ENCODE results near the gene KIAA0930. TPM values are rescaled to one million over a fixed set of nuclear protein-coding genes. Genes with fewer than 3 reads are reported as not detected.

Gene KIAA0930
- polyA plus RNA-seq, 4 donors = 15.7 to 23.3 (median 22.2) TPM

DNA sequence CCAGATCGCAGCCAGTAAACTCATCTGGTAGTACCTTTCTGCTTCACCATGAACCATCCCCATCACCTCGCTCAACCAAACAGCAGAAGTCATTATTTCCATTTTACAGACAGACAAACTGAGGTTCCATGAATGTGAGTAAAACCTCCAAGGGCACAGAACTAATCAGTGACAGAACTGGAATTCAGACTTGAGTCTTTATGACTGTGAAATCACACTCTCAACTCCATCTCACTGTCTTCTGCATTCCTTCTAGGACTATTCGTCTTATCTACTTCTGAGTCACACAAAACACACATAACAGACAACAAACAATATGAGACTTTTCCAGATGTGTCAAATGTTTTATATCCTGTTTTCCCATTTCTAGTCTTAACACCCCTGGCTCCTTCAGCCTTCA is 86.3 kb downstream of the KIAA0930 start:
- no peak for DNase-seq (ENCODE audit: low read depth in 4 of 4, low spot score in 2 of 4)

DNA sequence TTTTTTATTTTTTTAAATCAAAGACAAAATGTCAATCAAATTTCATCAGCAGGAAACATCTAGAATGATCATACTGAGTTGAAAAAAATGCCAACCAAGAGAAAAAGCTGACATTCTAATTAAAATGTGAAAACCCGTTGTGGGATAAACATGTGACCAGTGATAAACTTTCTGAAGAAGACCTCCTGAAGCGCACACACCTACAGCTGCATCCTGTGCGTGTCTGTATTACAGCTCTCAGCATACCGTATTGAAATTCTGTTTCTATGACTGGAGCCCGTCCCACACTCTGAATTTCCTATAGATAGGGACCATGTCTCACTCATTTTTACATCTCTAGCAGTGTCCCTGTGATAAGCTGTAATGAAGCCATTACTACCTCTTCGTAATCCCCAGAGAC is 89.2 kb downstream of the KIAA0930 start:
- DNase-seq (ENCODE audit: low read depth in 4 of 4, low spot score in 2 of 4) = no peak

DNA sequence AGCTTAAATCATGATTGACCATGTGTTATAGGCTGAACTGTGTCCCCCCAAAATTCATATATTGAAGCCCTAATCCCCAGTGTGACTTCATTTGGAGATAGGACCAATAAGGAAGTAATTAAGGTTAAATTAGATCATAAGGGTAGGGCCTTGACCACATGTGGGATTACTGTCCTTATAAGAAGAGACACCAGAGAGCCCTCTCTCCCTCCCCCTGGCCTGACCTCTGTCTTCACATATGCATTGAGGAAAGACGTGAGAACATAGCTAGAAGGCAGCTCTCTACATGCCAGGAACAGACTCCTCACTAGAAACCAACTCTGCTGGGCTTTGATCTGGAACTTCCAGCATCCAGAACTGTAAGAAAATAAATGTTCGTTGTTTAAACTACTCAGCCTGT is 90.6 kb downstream of the KIAA0930 start:
- DNase-seq (ENCODE audit: low read depth in 4 of 4, low spot score in 2 of 4) = no peak

DNA sequence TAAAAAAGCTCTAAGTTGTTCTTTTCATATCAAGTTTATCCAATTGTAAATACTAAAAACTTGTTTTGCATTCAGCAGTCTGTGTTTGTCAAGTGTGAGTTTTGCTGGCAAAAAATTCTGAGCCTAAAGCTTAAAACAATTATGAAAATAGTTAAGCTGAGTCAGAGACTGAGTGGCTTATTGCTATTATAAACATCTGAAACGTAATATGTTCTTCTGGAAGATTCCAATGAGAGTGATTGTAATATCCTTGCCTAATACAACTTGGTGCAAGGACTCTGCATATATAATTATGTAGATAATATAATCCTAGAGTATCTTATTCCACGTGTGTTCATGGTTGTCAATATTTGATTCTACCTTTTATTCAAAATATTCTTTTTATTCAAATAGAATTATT is 91.0 kb downstream of the KIAA0930 start:
- no peak for DNase-seq (ENCODE audit: low read depth in 4 of 4, low spot score in 2 of 4)

DNA sequence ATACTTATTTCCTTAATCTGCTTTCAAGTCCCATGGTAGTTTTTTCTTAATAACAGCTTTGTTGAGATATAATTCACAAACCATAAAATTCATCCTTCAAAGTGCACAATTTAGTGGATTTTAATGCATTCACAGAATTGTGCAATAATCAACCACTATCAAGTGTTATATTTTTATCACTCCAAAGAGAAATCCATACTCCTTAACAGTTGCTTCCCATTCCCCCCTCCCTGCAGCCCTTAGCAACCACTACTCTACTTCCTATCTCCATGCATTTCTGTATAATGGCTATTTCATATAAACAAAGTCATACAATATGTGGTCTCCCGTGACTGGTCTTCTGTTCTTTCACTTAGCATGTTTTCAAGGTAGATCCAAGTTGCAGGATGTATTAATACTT is 95.8 kb downstream of the KIAA0930 start:
- DNase-seq (ENCODE audit: low read depth in 4 of 4, low spot score in 2 of 4) = no peak

DNA sequence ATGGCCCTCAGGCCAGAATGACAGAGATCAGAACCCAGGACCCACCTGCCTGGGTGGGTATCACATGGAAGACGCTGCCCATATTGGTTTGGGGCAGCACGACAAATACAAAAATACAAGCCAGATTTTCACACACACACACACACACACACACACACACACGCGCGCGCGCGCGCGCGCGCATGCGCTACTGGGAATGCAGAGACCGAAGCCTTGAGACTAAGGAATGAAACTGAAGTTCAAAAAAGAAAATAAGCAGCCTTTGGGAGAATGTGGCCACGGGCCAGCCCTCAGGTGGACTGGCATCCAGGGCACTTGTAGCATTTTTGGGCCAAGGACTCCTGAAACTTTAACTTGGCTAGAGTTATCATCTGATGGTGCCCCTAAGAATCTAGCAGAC is 98.3 kb downstream of the KIAA0930 start:
- no peak for DNase-seq (ENCODE audit: low read depth in 4 of 4, low spot score in 2 of 4)

Other genes with a start within 250 kb of the KIAA0930 start
- gene PHF21B, start 230.9 kb downstream of the KIAA0930 start, polyA plus RNA-seq (ENCODE audit: insufficient read length in 4 of 4) = 1 to 10 TPM; 3.6 to 8.9 (median 6.2) TPM
- 10 to 100 TPM; 45.0 to 61.4 (median 53.4) TPM for gene NUP50, start 77.0 kb downstream of the KIAA0930 start, polyA plus RNA-seq (ENCODE audit: insufficient read length in 4 of 4)
- 1 to 10 TPM in 3 of 4 donors, under 1 TPM in 1; 0.93 to 2.7 (median 2.4) TPM for gene UPK3A, start 44.1 kb upstream of the KIAA0930 start, polyA plus RNA-seq (ENCODE audit: insufficient read length in 4 of 4)
- gene FAM118A, start 69.0 kb upstream of the KIAA0930 start, polyA plus RNA-seq (ENCODE audit: insufficient read length in 4 of 4) = 10 to 100 TPM; 13.4 to 51.3 (median 28.3) TPM
- gene SMC1B, start 172.7 kb upstream of the KIAA0930 start, polyA plus RNA-seq (ENCODE audit: insufficient read length in 4 of 4) = under 1 TPM; 0.17 to 0.33 (median 0.25) TPM
- 1 to 10 TPM; 6.6 to 8.6 (median 7.8) TPM for gene RIBC2, start 172.8 kb upstream of the KIAA0930 start, polyA plus RNA-seq (ENCODE audit: insufficient read length in 4 of 4)